ENCODE measurements around the gene ROCK2.

GRCh38 chr2:11367170-11367730 is 22.8 kb upstream of the ROCK2 start:
- TF ChIP-seq CTCF (conservative IDR thresholded peaks at IDR 0.05) (no peak), EZH2 (IDR thresholded peaks at IDR 0.05; ENCODE audit: low read depth) (no peak)

All from PC-9 (cell line).